UCSD-AML1 (cell line): Measurements from ENCODE around the gene GALNS.
A peak's percentile ranks its signal among the peaks of the same experiment; 100 is the strongest.

Source experiments
- DNase-seq: peaks from one replicate; lab custom pipeline; 2025; ENCODE audit not compliant: unreplicated experiment; lab: John Stamatoyannopoulos, UW

The GALNS gene

DNA sequence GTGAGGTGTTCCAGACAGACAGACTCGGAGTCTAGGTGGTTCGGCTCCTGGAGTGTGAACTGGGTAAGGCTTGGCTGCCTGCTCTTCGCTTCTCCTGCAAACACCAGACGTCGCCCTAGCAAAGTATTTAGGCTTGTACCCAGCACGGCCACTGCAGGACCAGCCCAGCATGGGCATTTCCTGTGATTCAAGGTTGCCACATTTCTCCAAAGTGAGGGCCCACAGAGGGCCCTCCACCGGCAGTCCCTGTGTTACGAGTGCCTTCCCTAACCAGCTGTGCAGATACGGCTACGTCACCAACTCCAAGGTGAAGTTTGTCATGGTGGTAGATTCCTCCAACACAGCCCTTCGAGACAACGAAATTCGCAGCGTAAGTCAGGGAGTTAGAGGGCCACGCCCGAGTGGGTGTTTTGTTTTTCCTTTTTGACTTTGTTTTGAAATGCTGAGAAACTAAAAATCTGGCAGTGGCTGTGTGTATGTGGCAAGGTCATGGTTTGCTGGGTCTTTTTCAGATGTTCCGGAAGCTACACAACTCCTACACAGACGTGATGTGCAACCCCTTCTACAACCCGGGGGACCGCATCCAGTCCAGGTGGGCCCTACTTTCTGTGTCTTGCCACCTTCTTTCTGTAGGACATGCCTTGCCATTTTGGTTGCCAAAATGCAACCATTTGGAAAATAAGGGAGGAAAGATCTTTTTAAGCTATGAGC lies 2.8 kb upstream of the GALNS start:
- DNase-seq, result no peak

DNA sequence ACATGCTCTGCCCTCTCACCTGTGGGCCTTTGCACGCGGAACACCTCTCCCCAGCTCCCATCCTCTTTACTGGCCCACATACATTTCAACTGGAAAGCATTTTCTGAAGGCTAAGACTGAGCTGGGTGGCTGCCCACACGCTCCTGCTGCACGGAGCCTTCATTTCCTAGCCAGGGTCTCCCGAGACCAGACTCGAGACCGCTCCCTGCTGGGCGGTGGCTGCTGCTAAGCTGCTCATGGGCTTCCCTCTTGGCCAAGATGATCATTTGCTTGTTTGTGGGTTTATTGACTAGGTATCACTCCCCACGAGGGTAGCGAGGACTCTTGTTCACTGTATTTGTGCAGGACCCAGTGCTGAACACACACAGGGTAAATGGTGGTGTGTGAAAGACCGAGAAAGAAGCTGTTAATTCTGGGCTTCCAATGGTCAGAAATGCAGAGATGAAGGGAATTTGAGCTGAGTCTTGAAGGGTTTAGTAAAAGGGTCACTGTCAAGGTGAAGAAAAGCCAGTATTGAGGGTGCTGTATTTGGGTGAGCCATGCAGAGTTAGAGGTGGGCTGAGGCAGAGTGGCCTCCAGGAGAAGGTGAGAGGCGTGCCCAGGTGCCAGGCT lies 1.1 kb upstream of the GALNS start:
- DNase-seq, result peak; percentile 73

DNA sequence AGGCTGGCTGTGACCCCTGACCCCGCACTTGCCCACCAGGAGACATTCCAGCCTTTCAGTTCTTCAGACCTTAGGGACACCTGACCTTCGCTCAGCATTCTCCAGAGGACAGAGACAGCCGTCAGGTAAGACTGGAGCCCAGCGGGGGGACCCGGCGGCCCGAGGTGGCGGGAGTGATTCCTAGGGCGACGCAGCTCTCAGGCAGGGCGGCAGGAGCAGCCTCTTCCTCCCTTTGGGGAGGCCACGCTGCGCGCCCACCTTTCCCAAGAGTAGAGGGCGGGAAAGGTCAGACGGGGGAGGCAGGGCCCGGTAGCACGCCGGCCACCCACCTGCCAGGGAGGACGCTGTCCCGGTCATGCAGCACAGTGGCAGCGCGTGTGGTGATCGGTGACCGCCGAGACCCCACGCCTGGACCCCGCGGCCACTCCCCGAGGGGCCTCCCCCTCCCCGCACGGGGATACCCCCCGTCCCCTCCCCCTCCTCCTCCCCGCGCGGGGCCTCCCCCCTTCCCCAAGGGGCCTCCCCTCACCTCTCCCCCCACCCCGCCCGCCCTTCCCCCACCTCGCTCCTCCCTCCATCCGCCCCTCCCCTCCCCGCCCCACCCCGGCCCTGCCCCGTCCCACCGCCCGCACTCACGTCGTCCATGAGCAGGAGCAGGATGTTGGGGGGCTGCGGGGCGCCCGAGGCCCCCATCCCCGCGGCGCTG lies 472 bp downstream of the GALNS start:
- DNase-seq, result no peak

DNA sequence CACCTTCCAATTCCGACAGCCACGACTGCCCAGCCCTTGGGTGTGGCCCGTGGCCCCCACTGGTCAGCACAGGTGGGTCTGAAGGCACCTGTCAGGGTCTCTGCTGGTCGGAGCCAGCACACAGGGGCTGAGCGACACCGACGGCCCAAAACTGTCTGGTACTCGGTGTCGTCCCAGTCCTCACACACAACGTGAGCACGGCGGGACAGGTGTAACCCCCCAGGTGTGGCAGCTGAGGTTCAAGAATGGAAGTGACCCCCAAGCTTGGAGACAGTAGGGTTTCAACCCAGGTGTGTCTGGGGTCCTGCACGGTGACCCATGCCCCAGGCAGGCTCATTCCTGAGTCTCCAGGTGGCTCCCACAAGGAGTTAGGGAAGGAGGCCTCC lies 1.0 kb downstream of the GALNS start:
- DNase-seq, result no peak

DNA sequence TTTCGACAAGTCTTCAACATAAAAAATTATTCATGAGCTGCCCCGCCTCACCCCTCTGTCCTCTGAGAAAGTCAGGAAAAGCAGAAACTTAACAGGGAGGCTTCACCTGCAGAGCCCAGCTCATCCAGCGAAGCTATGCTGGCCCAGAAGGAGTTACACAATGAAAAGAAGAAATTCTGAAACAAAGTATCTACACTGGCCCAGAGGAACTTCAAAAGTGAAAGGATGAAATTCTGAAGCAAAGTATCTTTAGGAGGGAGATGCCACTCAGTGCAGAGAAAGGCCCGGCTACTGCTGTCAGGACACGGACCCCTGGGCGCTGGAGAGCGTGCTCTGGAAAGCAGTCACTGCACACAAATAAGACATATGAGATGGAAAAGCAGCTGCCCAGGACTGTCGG lies 1.6 kb downstream of the GALNS start:
- no peak for DNase-seq

DNA sequence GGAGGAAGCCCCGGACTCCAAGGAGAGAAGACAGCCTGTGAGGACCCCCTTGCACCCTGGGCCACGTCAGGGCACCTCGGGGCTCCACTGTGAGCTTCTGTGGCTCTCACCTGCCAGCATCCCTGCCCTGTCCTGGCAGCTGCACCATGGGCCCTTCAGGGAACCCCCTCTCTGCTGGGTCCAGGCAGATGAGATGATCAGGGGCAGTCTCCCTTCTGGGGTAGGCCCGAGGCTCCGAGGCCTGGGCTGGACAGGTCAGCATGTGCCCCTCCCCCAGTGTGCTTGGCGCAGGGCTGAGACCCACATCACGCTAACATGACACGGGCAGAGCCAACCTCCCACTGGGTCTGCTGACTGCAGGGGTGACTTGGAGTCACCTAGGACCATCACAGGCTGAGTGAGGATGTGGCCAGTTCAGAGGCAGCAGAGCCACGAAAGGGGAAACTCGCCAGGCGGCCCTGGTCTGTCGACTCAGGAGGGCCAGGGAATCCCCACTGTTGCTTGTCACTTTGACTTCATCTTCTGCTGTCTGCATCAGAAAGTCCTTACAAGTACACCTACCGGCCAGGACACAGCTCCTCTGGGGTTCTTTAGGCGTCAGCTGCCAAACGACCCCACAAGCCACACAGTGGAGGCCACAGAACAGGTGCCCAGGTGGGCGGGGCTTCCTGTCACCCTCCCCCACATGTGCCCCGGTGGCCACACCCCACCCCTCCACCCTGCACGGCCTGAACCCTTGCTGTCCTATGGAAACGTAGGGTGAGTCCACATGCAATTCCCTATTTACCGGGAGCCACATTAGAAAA lies 2.2 kb downstream of the GALNS start:
- peak; percentile 47 for DNase-seq

DNA sequence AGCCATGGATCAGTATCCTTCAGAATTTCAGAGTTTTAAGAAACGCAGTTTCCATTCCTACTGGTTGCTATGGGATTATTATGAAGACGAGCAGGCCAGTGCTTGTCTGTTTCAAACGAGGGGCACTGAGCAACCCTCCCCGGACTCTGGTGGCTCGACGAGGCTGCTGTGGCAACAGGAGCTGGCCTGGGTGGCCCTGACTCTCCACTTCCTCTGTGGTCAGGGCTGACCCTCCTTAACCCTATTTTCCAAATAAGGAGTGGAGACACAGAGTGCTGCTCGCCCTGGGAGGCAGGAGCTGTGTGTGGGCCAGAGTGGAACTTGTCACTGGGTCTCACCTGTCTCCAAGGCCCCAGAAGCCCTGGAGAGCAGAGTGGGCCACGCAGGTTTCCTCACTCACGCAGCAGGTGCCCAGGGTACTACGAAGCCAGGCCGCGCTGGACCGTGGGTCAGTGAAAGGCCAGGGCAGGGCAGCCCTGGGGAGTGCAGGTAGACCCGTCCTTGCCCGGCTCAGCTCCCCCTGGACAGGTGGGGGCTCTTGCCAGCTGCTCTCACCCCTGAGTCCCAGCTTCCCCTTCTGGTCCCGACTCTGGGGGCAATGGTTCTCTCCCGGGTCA lies 3.3 kb downstream of the GALNS start:
- no peak for DNase-seq

DNA sequence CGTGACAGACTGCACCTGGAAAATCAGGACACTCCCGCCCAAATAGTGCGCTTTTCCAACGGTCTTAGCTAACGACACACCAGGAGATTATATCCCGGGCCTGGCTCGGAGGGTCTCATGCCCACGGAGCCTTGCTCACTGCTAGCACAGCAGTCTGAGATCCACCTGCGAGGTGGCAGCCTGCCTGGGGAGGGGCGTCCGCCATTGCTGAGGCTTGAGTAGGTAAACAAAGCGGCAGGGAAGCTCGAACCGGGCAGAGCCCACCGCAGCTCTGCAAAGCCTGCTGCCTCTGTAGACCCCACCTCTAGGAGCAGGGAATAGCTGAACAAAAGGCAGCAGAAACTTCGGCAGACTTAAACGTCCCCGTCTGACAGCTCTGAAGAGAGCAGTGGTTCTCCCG lies 5.1 kb downstream of the GALNS start:
- DNase-seq, result no peak

DNA sequence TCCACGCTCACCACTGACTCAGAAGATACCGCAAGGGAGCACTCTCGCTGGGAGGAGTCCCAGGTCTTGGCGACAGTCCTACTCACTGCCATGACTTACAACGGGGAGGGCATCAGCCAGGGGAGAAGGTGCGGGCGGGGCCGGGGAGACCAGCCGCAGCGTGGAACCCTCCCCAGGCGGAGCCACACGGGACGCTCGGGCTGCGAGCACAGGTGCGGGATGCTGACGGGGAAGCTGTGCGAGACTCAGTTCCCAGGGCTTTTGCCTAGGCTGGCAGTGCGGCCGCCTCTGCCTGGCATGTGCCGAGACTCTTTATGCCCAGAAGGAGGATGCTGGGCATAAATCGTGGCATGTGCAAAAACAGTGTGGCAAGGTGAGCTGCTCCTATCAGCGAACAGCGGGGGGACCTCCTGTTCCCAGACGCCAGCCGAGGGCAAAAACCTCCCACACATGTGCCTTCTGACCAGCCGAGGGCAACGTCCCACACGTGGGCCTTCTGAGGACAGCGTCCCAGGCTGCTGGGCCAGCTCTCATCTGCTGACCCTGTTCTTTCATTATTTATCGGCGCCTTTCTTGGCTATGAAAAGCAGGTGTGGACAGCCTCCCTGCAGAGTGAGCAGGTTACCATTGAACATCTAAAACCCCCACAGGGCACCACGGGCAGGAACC lies 6.1 kb downstream of the GALNS start:
- DNase-seq, result no peak

DNA sequence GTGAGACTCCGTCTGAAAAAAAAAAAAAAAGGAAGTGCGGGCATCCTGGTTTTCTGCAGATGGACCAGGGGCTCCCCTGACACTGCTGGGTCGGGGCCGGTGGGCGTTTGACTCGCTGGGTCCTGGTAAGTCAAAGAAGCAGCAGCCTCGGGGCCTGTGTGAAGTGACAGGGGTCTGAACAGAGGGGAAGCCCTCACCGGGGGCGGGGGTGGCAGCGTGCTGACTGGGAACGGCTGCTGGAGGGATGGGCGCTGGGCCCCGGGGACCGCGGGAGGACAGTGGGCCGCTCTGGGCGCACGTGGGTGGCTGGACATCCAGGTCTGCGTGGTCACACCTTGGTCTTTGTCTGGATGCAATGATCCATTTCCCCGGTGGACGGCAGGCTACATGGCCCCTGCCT lies 8.2 kb downstream of the GALNS start:
- DNase-seq, result no peak

DNA sequence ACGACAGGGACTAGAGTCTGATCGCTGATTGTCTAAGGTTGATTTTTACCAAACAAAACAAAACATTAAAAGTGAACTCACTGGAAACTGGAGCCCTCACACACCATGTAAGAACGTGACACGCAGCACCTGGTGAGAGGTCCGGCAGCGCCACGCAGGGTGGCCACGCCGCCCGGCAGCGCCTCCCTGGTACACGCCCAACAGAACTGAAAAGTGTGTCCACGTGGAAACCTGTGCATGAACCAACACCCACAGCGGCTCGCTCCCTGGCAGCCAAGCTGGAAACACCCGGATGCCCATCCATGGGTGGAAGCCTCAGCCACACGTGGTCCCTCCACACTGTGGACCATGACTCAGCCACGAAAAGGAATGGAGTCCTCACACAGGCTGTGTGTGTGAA lies 9.1 kb downstream of the GALNS start:
- DNase-seq, result no peak

DNA sequence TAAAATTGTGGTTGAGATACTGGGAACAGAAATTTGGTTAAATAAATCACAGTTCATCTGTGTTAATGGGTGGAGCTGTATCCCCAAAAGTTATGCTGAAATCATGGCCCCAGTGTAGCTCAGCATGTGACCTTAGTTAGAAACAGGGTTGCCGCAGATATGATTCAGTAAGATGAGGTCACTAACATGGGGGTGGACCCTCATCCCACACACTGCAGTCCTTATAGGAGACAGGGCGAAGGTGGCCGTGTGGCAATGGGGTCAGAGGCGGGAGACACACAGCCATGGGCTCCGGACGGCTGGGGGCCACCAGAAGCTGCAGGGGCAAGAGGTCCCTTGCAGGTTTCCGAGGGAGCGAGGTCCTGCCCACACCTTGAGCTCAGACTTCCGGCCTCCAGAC lies 10.7 kb downstream of the GALNS start:
- no peak for DNase-seq

DNA sequence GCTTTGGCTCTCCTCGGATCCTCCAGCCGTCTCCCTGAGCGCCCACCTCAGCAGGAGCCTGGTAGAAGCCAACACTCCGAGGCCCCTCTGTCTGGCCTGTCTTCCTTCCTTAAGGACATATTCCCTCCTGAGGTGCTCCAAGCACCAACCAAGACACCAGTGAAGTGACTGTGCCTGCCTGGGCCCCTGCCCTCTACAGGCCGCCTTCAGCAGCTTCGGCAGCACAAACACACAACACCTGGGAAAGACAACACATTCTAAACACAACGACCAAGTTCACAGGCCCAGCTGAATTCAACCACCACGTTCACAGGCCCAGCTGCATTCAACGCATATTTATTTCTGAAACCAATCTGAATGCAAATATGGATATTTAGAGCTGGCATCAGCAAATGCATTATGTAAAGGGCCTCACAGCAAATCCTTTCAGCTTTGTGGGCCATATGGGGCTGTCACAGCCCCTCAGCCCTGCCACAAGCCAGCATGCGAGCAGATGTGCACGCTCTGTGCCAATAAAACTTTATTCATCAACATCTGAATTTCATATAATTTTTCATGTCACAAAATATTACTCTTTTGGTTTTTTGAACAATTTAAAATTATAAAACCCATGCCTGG lies 12.2 kb downstream of the GALNS start:
- DNase-seq, result no peak

DNA sequence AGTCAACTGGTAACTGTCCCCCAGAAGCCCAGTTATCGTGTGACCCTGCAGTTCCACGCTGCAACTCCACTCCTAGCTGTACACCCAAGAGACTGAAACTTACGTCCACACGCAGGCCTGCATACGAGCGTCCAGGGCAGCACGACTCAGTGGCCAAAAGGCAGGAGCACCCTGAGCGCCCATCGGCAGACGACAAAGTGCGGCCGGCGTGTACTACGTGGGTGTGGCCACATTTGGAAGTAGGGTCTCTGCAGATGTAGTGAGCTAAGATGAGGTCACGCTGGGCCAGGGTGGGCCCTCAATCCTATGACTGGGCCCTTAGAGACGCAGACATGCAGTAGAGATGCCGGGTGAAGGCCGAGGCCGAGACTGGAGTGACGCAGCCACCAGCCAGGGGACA lies 13.5 kb downstream of the GALNS start:
- no peak for DNase-seq

DNA sequence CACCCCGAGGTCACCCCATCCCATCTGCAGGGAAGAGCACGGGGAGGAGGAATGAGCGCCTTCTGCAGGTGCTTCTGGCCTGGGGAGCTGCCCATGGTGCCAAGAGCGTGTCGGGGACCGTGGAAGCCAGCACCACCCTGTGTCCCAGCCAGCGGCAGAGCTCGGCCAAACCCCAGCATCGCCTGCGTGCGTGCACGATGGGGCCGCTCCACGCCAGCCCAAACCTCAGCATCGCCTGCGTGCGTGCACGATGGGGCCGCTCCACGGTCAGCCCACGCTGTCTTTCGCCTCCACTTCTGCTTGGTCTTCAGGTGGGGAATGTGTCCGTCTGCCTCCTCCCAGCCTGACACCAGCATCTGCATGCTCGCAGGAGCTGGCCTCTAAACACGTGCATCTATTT lies 13.9 kb downstream of the GALNS start:
- no peak for DNase-seq

DNA sequence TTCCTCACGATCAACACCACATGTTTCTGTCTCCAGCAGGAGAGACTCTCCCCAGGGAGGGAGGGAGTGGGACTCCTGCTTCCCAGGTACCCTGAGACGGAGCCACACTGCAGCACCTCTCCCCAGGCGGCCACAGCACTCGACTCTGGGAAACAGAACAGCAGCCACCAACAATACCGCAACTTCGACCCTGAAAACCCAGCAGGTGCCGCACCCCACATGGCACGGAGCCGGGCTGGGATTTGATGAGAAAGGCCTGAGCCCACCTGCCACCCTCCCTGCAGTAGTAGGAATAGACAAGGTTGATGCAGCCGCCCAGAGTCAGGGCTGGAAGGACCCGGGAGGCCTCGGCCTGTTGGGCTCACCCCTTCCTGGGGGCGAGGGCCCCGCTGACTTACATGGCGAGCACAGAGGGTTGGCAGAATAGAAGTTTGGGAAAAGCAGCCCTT lies 14.4 kb downstream of the GALNS start:
- DNase-seq, result no peak

DNA sequence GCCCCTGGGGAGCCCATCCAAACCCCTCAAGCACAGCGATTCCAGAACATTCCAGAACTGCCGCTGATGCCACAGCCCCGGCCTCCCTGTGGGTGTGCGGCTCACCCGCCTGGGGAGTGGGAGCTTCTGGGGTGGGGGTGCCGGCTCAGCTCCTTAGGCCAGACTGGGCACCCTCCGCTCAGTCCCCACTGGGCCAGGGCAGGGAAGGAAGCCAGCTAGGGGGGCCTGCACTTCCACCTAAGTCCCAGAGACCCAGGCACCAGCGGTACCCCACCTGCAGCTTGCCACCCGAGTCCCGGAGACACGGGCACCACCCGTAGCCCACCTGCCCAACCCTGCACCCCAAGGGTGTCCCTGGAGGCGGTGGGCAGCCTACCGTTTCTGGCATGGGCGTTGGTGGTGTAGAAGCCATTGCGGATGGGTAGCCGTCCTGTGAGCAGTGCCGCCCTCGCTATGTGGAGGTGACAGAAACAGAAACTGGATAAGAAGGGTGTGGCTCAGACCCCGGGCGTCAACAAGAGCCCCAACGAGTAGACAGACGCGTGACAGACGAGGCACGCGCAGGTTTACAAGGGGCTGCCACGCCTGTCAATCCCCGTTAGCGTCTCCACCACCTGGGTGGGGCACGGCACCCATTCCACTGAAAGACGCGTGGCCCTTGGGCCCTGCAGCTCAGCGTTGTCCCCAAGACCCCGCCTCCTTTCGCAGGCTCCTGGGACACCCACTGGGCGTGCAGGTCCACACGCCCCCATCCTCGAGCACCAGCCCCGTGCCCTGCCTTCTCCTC lies 15.0 kb downstream of the GALNS start:
- no peak for DNase-seq

DNA sequence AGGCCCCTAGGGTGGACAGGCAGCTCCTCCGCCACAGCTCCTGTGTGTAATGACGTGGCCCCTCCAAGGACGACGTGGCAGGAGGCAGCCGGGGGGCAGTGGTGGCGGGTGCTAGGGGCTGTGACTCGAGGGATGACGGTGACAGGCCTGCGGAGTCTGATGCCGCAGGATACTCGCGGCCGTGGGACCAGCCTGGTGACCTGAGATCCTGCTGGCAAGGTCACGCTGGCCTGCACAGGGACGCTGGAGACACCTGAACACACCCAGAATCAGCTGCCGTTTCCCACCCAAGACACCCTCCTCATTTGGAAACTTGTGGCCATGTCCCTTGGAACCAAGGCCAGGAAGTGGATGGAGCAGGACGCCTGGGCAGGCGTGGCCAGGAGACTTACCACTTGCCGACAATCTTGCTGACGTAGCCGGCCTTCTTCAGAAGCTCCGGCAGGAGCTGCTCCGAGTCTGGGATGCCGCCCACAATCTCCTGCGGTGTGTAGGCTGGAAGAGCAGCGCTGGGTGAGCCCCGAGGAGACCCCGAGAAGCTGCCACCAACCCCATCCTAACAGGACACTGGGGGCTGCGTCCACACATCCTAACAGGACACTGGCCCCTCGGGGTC lies 16.0 kb downstream of the GALNS start:
- DNase-seq, result no peak
